ENCODE data around the gene MIA3.

MIA3 gene

DNA sequence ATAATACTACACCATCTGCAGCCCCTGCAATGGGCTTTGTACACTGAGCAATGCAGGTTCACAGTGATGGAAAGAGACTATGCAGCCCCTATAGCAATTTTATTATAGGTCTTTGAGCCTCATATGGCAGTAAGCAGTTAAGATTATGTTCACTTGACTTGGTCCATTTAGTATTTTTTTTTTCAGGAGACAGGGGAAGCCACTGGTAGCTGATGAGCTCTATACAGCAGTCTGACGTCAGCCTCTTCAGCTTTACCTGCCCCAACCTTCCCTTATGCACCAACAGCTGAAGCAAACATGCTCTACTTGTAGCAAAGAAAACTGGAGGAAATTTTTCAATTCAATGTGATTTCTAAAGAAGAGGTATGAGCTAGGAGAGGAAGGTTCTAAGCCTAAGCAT lies 62.2 kb downstream of the MIA3 start:
- DNase-seq: no peak

DNA sequence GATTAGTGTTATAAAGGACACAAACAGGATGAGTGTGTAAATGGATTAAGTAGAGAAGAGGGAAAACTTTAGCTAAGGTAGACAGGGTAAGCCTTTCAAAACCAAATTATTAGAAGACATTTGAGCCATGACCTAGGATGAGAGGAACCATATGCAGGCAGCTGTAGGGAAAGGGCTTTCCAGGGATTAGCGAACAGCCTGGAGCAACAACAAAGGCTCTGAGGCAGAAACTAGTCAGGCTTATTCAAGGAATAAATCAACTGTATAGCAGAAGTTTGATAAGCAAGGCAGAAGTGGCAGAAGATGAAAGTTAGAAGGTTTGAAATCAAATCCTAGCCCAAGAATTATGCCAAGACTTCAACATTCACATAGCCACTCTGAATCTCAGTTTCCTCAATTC lies 73.1 kb downstream of the MIA3 start:
- no peak for DNase-seq

DNA sequence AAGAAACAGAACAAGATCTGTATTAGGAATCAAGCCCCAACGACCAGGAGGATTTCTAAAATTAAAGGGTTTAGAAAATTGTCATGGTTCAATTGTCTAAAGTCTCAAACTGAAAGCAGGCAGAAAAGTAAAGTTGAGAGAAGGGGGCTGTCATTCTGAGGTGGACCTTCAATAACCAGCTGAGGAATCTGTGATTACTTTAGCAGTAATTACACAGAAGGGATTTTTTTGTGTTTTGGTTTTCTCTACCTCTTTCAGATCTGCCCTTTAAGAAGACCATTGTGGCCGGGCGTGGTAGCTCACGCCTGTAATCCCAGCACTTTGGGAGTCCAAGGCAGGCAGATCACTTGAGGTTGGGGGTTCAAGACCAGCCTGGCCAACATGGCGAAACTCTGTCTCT lies 77.0 kb downstream of the MIA3 start:
- DNase-seq: no peak

DNA sequence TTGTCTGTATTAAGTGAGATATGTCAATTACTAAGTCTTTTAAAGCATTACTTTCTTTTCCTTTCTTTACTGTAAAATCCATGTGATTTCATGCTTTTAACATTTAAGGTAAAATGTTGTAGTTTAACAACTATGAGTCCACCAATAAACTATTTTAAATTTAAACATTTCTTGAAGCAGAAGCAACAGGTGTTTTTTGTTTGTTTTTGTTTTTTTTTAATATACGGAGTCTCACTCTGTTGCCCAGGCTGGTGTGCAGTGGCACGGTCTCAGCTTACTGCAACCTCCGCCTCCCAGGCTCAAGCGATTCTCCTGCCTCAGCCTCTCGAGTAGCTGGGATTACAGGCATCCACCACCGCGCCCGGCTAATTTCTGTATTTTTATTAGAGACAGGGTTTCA lies 78.8 kb downstream of the MIA3 start:
- no peak for DNase-seq

DNA sequence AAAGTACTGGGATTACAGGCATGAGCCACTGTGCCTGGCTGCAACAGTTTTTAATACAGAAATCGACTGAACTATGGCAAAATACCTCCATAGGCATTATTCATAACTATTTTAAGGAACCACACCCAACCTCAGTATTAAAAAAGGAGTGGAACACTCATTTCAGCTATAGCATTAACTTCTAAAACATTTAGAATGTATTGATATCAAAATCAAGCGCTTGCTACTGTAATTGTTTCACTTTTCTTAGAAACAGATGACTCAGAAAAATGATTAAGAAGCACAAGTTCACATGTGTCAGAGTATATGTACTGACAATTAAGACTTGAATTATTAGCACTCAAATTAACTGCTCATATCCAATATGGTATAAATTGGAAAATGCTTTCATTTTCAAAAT lies 79.3 kb downstream of the MIA3 start:
- no peak for DNase-seq

DNA sequence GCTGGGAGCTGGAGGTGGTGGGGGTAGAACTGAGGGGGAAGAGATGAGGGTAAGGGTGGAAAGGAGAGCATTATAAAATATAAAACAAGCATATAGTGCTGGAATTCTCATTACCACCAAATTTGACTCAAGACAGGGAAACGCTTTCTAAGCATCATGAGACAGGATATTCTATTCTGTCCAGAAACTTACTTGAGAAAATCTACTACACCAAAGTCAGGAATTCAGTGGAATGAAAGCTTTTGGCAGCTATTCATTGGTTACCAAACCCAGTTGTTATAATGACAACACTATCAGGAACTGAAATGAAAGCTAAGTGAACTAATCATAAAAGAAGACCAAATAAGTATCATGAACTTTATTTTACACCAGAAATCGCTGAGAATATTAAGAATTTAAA lies 79.9 kb downstream of the MIA3 start:
- no peak for DNase-seq

DNA sequence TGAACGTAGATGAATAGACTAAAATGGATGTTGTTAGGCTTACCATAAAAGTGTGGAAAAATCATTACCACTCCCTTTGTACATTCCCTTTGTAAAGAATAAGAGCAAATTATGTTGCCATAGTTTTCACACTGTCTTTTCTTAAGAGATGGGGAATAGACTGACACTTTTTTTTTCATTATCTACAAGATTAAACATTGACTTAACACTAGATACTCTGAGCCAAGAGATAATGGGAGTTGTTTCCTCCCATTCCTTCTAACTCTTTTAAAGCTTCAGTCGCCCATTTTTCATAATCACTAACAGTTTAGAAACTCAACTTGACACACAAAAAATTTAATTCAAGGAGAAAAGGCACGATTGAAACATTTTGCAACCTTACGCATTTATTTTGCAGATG lies 84.3 kb downstream of the MIA3 start:
- DNase-seq: no peak

DNA sequence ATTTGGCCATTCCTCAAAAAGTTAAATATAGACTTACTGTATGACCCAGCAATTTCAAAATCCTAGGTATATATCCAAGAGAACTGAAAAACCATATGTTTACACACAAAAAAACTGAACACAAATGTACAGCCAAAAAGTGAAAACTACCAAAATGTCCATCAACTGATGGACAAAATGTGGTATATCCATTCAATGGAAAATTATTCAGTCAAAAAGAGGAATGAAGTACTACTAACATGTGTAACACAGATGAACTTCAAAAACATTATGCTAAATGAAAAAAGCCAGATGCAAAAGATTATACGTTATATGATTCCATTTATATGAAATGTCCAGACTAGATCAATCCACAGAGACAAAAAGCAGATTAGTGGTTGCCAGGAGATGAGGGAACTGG lies 86.4 kb downstream of the MIA3 start:
- DNase-seq: no peak

DNA sequence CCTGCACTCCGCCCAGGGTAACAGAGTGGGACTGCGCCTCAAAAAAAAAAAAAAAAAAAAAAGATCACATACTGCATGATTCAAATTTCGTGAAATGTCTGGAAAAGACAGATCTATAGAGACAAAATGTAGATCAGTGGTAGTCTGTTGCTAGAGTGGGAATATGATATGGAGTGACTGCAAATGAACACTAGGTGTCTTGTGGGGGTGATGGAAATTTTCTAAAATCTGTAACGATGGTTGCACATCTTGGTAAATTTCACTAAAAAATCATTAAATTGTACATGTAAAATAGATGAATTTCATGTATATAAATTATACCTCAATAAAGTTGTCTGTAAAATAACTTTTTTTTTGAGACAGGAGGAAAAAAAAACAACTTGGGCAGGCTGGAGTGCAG lies 88.9 kb downstream of the MIA3 start:
- DNase-seq: no peak

DNA sequence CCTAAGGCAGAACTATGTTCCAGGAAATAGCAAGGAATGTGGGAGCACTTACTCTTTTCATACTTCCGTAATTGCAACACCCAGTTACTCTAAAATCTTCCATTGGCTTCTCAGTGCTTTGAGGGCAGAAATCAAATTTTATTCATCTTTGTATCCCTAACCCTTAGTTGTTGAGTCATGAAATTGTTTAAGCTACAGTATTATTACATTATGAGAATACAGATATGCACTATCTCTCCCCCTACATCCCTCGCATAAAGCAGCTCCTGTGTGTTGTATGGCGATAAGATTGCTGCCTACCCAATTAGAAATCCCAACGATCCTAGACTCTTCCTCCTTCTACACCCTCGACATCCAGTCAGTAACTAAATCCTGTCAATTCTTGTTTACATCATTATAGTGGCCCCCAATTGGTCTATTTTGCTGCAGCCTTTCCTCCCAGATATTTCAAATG lies 91.8 kb downstream of the MIA3 start:
- no peak for DNase-seq

DNA sequence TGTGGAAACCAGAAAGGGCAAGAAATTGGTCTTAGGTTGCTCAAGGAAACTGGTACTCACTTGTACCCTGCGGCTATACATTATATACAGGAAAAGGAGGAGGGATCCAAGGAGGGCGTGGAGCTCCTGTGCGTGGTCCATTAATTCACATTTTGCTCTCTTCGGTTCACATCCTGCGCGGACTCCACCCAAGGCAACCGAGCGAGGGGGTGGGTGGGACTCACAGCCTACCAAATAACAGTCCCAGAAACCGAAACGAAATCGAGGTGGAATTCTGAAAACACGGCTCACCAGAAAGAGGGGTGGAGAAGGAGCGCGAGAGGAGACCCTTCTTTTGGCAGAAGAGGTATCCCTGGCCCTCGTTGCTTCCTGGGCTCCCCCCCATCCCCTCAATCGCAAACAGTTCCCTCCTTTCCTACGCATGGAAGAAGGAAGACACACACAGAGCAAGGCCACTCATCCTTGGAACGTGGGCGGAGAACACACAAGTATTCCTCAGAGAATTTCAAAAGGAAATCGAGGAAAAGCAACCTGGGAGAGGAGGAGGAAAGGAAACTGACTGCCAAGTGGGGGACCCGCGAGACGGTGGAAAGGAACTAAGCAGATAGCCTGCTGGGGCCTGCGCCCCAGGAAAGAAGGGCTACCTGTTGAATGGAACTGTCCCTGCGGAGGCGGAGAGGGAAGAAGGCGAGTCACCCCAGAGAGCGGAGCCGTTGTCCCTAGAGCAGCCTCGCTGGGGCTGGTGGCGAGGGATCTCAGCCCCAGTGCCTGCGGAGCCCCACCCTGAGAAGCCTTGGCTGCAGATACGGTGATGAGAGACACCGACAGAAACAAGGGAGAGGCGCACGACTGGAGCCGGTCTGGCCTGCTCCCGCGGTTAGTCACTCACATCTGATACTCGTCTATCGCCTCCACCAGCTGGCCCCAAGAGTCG lies 93.7 kb downstream of the MIA3 start:
- DNase-seq: peak; percentile 66

DNA sequence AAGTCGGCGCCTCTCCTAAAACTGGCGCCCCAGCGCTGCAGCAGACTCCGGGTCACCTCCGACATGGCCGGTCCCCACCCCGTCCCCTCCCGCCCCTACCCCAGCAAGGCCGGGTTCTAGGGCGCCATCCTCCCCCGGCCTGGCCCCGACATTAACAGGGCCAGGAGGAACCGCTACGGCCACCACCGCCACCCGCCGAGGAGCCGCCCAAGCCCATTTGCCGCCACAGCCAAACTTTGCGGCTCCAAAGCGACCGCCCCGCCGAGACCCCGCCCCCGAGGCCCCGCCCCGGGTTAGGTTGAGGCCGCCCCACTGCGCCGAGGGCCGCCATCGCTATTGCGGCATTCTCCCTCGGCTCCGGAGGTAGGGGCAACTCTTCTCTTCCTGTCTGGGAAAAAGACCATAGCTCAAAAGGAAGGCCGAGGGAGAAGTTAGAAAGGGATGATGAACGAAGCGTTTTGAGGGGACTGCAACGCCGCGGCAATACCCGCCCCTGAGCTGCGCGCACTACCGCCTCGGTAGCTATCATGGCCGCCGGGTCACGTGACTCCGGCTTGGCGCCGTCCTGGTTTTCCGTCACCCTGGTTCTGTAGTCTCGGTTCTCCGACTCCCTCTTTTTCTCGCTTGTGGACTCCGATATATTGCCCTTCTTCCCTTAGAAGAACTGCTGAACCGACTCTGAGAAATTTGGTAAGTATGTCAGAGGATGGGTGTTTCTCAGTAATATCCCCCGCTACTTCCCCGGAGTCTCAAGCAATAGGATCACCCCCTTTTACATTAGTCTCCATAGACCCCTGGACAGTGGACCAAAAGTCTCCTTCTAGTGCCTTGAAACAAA lies 94.6 kb downstream of the MIA3 start, which contains the start of the genes AIDA and BROX:
Gene AIDA (minus strand): TSS at position 239 of the 838 bp plus-strand sequence. CDS start 174 bp downstream, at position 65.
Gene BROX (plus strand): TSS at position 312 of the 838 bp plus-strand sequence. CDS start 3,136 bp downstream, outside the sequence.
- peak; percentile 98 for DNase-seq

DNA sequence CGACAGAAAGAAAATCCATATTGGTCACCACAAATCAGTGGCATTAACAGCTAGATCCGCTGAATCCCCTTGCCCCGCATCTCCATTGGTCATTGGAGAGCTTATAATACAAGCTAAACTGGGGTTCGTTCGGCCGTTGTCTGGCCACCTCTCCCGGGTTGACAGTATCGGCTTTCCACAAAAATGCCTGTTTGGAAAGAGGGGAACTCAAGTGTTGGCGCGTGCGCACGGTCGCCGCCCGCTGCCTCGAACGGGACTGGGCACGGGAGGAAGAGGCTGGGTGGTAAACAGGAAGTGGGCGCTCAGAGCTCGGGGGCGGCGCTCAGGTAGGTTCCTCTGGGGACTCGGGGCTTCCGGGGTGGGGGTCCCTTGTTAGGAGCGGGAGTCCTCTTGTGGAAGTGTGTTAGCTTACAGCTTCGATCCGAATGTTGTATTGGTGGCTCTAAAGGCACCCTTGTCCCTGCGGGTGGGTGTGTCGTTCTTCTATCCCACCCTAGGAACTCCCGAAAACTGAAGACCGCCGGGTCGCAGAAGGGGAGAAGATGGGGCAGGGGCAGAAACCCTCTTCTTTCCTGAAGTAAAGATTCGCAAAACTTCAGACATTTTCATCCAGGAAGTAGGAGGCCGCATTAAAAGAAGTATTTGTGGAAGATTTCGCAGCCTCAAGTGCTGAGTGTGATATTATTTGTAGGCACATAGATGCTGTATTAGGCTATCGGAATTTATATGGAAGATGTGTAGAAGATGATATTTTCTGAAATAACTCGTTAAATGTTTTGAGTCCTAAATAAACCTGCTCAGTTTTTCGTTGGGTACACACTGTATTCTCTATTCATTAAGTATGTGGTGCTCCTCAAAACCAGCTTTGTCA lies 95.4 kb downstream of the MIA3 start:
- DNase-seq: peak; percentile 86

DNA sequence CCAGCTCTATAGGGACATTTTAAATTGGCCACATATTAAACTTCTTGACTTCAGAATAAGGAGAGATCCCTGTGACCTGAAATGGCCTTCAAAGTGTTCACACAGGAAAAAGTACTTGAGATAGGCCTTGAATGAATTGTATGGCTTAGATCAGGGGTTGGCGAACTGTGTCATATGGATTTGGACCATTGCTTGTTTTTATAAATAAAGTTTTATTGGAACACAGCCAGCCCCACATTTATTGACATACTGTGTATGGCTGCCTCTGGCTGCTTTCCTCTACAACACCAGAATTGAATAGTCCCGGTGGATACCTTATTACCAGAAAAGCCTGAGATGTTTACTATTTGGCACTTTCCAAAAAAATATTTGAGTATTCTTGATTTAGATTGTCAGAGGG lies 98.5 kb downstream of the MIA3 start:
- no peak for DNase-seq
